Measurements from ENCODE around the gene METTL25B. TPM values are rescaled to one million over a fixed set of nuclear protein-coding genes. Genes with fewer than 3 reads are reported as not detected.

The METTL25B gene
- 10 to 100 TPM; 30.4 to 42.0 (median 36.8) TPM for polyA plus RNA-seq (ENCODE audit: insufficient read depth in 1 of 5, insufficient read length in 5 of 5, low replicate concordance in 1 of 5)
- long read RNA-seq, donor 1, partial matches to known transcripts, result 231 of 359 reads
- long read RNA-seq, donor 1, other reads (novel, unspliced or antisense), result 122 of 359 reads
- long read RNA-seq, donor 2, result 0 reads
- long read RNA-seq, donor 3, partial matches to known transcripts, result 0 of 4 reads
- long read RNA-seq, donor 3, other reads (novel, unspliced or antisense), result 0 of 4 reads
- long read RNA-seq, donor 4, partial matches to known transcripts, result 12 of 13 reads
- long read RNA-seq, donor 4, other reads (novel, unspliced or antisense), result 0 of 13 reads
- long read RNA-seq, donor 5, partial matches to known transcripts, result 0 of 6 reads
- long read RNA-seq, donor 5, other reads (novel, unspliced or antisense), result 0 of 6 reads
- long read RNA-seq, donor 6, partial matches to known transcripts, result 0 of 4 reads
- long read RNA-seq, donor 6, other reads (novel, unspliced or antisense), result 0 of 4 reads
- long read RNA-seq, donor 7, partial matches to known transcripts, result 108 of 336 reads
- long read RNA-seq, donor 7, other reads (novel, unspliced or antisense), result 225 of 336 reads
- long read RNA-seq, donor 8, partial matches to known transcripts, result 0 of 1 reads
- long read RNA-seq, donor 8, other reads (novel, unspliced or antisense), result 0 of 1 reads

- peak; percentile 76 for DNase-seq
Observed at GRCh38 chr1:156727926-156728598, at the start of gene METTL25B. METTL25B (plus strand) TSS chr1:156728469; CDS start chr1:156729105, 636 bp downstream.

- DNase-seq, result no peak
Observed at GRCh38 chr1:156680056-156680455, 48.2 kb upstream of the METTL25B start.

DNA sequence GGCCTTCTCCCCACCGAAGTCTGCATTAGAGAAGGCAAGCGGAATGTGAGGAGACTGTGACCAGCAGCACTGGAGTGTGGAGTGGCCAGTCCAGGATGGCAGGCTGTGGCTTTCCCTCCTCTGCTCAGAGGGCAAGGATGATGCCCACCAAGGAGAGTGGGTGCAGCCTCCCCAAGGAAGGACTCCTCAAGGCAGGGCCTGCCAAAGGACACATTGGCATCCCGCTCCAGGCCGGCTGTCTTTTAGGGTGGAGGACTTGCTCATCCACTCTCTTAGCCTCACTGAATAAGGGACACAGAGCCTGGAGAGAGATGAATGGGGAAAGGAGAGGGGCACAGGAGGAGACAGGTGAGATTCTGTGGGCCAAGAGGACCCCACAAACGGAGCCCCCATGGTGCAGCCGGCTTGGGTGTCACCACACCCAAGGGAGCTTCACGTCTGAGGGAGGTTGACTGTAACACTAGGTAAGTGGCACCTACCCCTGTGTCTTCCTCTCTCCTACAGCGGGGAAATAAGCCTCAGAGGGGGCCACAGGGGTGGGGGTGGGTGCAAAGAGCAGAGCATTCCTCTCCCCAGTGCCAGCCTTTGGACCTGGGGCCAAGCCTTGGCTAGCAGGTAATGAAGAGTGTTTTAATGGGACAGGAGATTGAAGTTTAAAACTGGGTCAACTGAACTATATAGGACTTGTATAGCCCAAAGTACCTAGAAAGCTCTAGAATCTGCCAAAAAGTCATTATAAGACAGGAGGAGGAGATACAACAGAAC is 46.9 kb upstream of the METTL25B start:
- no peak for DNase-seq

- DNase-seq, result no peak
Observed at GRCh38 chr1:156682166-156682890, 45.9 kb upstream of the METTL25B start.

- DNase-seq, result no peak
Observed at GRCh38 chr1:156684227-156684782, 44.0 kb upstream of the METTL25B start.

GRCh38 chr1:156689035-156689952 is 39.0 kb upstream of the METTL25B start:
- DNase-seq, result peak; percentile 82 to 88

GRCh38 chr1:156689953-156690674 is 38.2 kb upstream of the METTL25B start:
- peak in 1 of 2 donors; percentile 45 for DNase-seq

GRCh38 chr1:156690675-156691036 is 37.6 kb upstream of the METTL25B start:
- no peak for DNase-seq

DNA sequence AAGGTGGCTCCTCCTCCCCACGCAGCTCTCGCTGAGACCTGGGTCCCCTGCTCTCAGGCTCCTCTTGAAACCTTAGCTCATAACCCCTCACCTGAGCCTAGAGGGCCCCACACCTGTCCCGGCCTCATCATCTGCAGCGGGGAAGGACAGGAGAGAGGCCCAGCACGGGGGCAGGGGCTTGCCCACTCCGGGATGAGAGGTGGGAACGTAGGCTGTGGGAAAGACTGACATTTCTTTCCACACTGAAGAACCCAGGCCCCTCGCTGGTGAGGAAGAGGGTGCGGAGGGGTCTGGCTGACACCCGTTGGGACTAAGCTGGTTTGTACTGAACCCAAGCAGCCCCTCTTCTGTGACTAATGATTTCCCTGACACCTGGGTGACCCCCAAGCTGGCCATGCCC is 37.1 kb upstream of the METTL25B start:
- no peak for DNase-seq

- no peak for DNase-seq
Observed at GRCh38 chr1:156691665-156692440, 36.4 kb upstream of the METTL25B start.

GRCh38 chr1:156692441-156692924 is 35.8 kb upstream of the METTL25B start:
- DNase-seq, result no peak

GRCh38 chr1:156692925-156693847 is 35.1 kb upstream of the METTL25B start:
- peak; percentile 70 to 72 for DNase-seq

GRCh38 chr1:156693848-156694689 is 34.2 kb upstream of the METTL25B start:
- DNase-seq, result no peak

DNA sequence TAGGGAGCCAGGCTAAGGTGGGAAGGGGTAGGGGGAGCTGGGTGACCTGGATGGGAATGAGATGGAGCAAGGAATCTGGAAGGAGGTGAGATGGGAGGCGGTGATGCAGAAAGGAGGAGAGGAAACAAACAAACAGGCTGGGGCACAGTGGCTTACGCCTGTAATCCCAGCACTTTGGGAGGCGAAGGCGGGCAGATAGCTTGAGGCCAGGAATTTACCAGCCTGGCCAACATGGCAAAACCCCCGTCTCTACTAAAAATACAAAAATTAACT is 33.6 kb upstream of the METTL25B start:
- no peak for DNase-seq

- DNase-seq, result no peak
Observed at GRCh38 chr1:156696755-156697154, 31.5 kb upstream of the METTL25B start.

DNA sequence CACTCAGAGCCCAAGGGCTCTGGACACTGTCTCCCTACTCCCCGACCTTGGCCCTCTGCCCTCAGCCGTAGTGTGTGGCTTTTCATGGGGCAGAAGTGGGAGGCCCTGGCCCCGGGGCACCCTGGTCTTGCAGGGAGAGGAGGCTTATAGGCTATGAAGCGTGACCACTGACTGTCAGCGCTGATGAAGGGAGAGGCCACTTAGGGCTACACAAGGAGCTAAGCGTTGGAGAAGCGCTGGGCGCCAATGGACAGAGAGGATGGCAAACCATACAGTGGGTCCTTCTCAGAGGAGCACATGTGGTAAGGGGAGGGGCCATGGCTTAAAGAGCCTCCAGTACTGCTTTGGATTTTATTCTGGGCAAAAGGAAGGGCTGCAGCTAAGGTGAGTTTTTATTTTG is 30.8 kb upstream of the METTL25B start:
- DNase-seq, result no peak
